DMS114 treated with DMSO at 0.1 percent for 48 hours (cell line): ENCODE measurements around the gene TMEM203.
"Not testable (repeated sequence)": the region's sequence is repeated elsewhere in the genome, so short reads cannot be mapped to it uniquely, and the experiment has no call there.

Source experiments
- DNase-seq: peaks from one replicate; lab custom pipeline; 2025; ENCODE audit not compliant: unreplicated experiment; lab: John Stamatoyannopoulos, UW

TMEM203 gene

GRCh38 chr9:137205126-137206069, at the start of gene TMEM203, which contains the start of gene NDOR1:
Gene TMEM203 (minus strand): TSS chr9:137205648. CDS start chr9:137205414, 234 bp downstream.
Gene NDOR1 (plus strand): TSS chr9:137205700. CDS start chr9:137205778, 78 bp downstream.
- DNase-seq: peak; percentile 70

- DNase-seq: peak; percentile 50
Measured at GRCh38 chr9:137254624-137255447, 49.4 kb upstream of the TMEM203 start, which contains the start of gene NELFB. Gene NELFB (plus strand): TSS chr9:137255327.

- no peak for DNase-seq
Measured at GRCh38 chr9:137253717-137254623, 48.5 kb upstream of the TMEM203 start.

- DNase-seq: no peak
Measured at GRCh38 chr9:137252555-137253506, 47.4 kb upstream of the TMEM203 start.

GRCh38 chr9:137251490-137252268, 46.2 kb upstream of the TMEM203 start:
- DNase-seq: no peak

- DNase-seq: no peak
Measured at GRCh38 chr9:137251194-137251461, 45.7 kb upstream of the TMEM203 start, which contains the start of gene STPG3. Gene STPG3 (plus strand): TSS chr9:137251286. CDS start chr9:137251287, 1 bp downstream.

- no peak for DNase-seq
Measured at GRCh38 chr9:137250329-137251193, 45.1 kb upstream of the TMEM203 start.

GRCh38 chr9:137247916-137248175, 42.4 kb upstream of the TMEM203 start:
- DNase-seq: no peak

GRCh38 chr9:137247135-137247915, 41.9 kb upstream of the TMEM203 start:
- no peak for DNase-seq

GRCh38 chr9:137245450-137246421, 40.3 kb upstream of the TMEM203 start:
- no peak for DNase-seq

GRCh38 chr9:137244486-137245449, 39.3 kb upstream of the TMEM203 start:
- DNase-seq: no peak

GRCh38 chr9:137243626-137244485, 38.4 kb upstream of the TMEM203 start:
- no peak for DNase-seq

- not testable (repeated sequence) for DNase-seq
Measured at GRCh38 chr9:137243266-137243625, 37.8 kb upstream of the TMEM203 start.
